ENCODE data around the gene HOXA5. TPM values are rescaled to one million over a fixed set of nuclear protein-coding genes. Genes with fewer than 3 reads are reported as not detected.

The HOXA5 gene
- total and polyA plus RNA-seq, 2 of the 8 experiments (the other 6 are each of a cell fraction or from before 2014, with no cell fraction given), result not detected

- peak; percentile 99 for TF ChIP-seq ATF3 (IDR thresholded peaks at IDR 0.05; ENCODE audit: insufficient read depth, low read depth, low read length)
- TF ChIP-seq KDM5A (IDR thresholded peaks at IDR 0.05; ENCODE audit: low read length), result no peak
- TF ChIP-seq BACH1 (IDR thresholded peaks at IDR 0.05; ENCODE audit: low read length), result no peak
- peak; percentile 85 for TF ChIP-seq KDM4A (IDR thresholded peaks at IDR 0.05; ENCODE audit: low read depth, low read length, severe bottlenecking)
- TF ChIP-seq SIN3A (conservative IDR thresholded peaks at IDR 0.05 in 1 of 2, IDR thresholded peaks at IDR 0.05 in 1 of 2; ENCODE audit: low read depth in 1 of 2, low read length in 2 of 2), result no peak
- no peak for TF ChIP-seq SP2 (IDR thresholded peaks at IDR 0.05; ENCODE audit: low read length)
- TF ChIP-seq CTBP2 (IDR thresholded peaks at IDR 0.05; ENCODE audit: borderline replicate concordance, insufficient read depth, insufficient read length, low read length), result no peak
- peak; percentile 64 for TF ChIP-seq MAX (IDR thresholded peaks at IDR 0.05)
- TF ChIP-seq USF2 (IDR thresholded peaks at IDR 0.05; ENCODE audit: low read length), result peak; percentile 99
- H3K14ac ChIP-seq (ENCODE audit: insufficient read length), result no peak within 1 kb of the TSS
- H2BK20ac ChIP-seq (ENCODE audit: low read length), result no peak within 1 kb of the TSS
- no peak within 1 kb of the TSS for H2AFZ ChIP-seq (ENCODE audit: low read length)
- DNase-seq (ENCODE audit: low read depth in 1 of 2, low spot score in 2 of 2) (peak in 1 of 2 experiments; percentile 66), FAIRE-seq (no peak)
- H3K4me3 ChIP-seq (ENCODE audit: extremely low read depth in 1 of 4, insufficient read depth in 2 of 4, low read depth in 3 of 4, low read length in 4 of 4), result peak within 1 kb of the TSS; percentile 11 to 54 (median 26); a peak in 5 of 8 replicates
- no peak within 1 kb of the TSS for H3K23ac ChIP-seq (ENCODE audit: insufficient read length)
- no peaks in the 10 kb centered on the region for H3K79me2 ChIP-seq (ENCODE audit: control insufficient read depth in 1 of 2, insufficient read depth in 2 of 2, low read length in 2 of 2)
- H4K20me1 ChIP-seq (replicated peaks in 1 of 2; ENCODE audit: control insufficient read depth in 1 of 2, insufficient read depth in 2 of 2, low read length in 2 of 2), result peaks cover 24 to 48% of the 10 kb centered on the region in 2 experiments
- no peak within 1 kb of the TSS for H4K5ac ChIP-seq (ENCODE audit: insufficient read length, low read depth, low read length)
- H3K4me1 ChIP-seq (replicated peaks in 1 of 4; ENCODE audit: control insufficient read depth in 3 of 4, insufficient read depth in 4 of 4, low read length in 3 of 4), result peaks cover 0 to 2% (median 0%) of the 10 kb centered on the region in 4 experiments; a peak in 3 of 7 replicates
- 0 out of 2 replicates have a peak within 1 kb of the TSS, but pooled peaks have one; percentile 45 for H4K8ac ChIP-seq (ENCODE audit: extremely low read depth, insufficient read depth, low read length)
- CTCF ChIA-PET (ENCODE audit: partially characterized antibody), result interaction anchor here (0.7 to 2.0 kb wide), 11 partner anchors 8 to 53 kb away, joined by 3 to 16 read pairs (median 5); partner anchors contain the start of gene HOXA5
- no peak within 1 kb of the TSS for H4K91ac ChIP-seq (replicated peaks; ENCODE audit: insufficient read length, low read length)
- H2BK120ac ChIP-seq (replicated peaks; ENCODE audit: low read depth, low read length), result no peak within 1 kb of the TSS
- H3K56ac ChIP-seq (replicated peaks; ENCODE audit: insufficient read length, low read depth, low read length), result no peak within 1 kb of the TSS
- H3K9me3 ChIP-seq (ENCODE audit: insufficient read depth in 2 of 2, low read depth in 1 of 2, low read length in 1 of 2), result peaks cover 0 to 10% of the 10 kb centered on the region in 2 experiments; a peak in 1 of 4 replicates
- H2BK15ac ChIP-seq (ENCODE audit: low read length), result no peak within 1 kb of the TSS
- no peak within 1 kb of the TSS for H2BK5ac ChIP-seq (ENCODE audit: low read depth, low read length)
- H3K9ac ChIP-seq (replicated peaks in 1 of 4; ENCODE audit: extremely low read depth in 1 of 4, low read depth in 3 of 4, low read length in 3 of 4), result no peak within 1 kb of the TSS
- H3K79me1 ChIP-seq (ENCODE audit: low read depth, low read length), result no peaks in the 10 kb centered on the region
- 10% methylated on average over 23 of the region's 33 CpGs; no CpG with 5 or more reads in 1 of the 2 experiments for WGBS, 2 experiments (ENCODE audit: extremely low coverage in 1 of 2, insufficient coverage in 1 of 2, insufficient read length in 1 of 2, insufficient replicate concordance in 2 of 2, low coverage in 1 of 2, low lambda C conversion rate in 2 of 2, missing lambda C conversion rate in 1 of 2)
- POLR2A ChIA-PET (ENCODE audit: partially characterized antibody), result interaction anchor here (1.0 kb wide), 1 partner anchor 10 kb away, joined by 4 read pairs; no protein-coding TSS in a partner anchor
- H3K36me3 ChIP-seq (ENCODE audit: control insufficient read depth in 2 of 4, insufficient read depth in 4 of 4, low read length in 3 of 4), result peaks cover 0 to 24% (median 0%) of the 10 kb centered on the region in 4 experiments; a peak in 1 of 8 replicates
- peak within 1 kb of the TSS; percentile 60; the same call in 1 of the 2 replicates for H2AK5ac ChIP-seq (ENCODE audit: low read depth, low read length)
- no peak within 1 kb of the TSS for H2BK12ac ChIP-seq (ENCODE audit: low read depth, low read length)
- peaks cover 98 to 100% (median 100%) of the 10 kb centered on the region in 4 experiments for H3K27me3 ChIP-seq (replicated peaks in 1 of 4; ENCODE audit: control insufficient read depth in 3 of 4, extremely low read depth in 1 of 4, insufficient read depth in 3 of 4, low read length in 3 of 4)
- peak within 1 kb of the TSS; percentile 40 to 59 for H3K4me2 ChIP-seq (ENCODE audit: insufficient read depth in 1 of 2, low read depth in 2 of 2, low read length in 2 of 2)
- peaks cover 2% of the 10 kb centered on the region; the same call in 1 of the 2 replicates for H3K23me2 ChIP-seq (ENCODE audit: low read depth, low read length)
- H3K4ac ChIP-seq (replicated peaks; ENCODE audit: insufficient read length, low read depth, low read length), result no peak within 1 kb of the TSS
- no peak within 1 kb of the TSS for H3K18ac ChIP-seq (ENCODE audit: extremely low read depth, low read length)
- no peak within 1 kb of the TSS for H3K27ac ChIP-seq (ENCODE audit: low read depth, low read length)
Observed at GRCh38 chr7:27156508-27156898, 13.0 kb upstream of the HOXA5 start, which contains the start of gene HOXA7. TSS of gene HOXA7 (minus strand) at chr7:27156675. CDS start at chr7:27156545, 130 bp downstream.
